WTC11 (cell line): Measurements from ENCODE around the gene INMT.

ENCODE experiments used
- MAX ChIP-seq: sonication (generic); formaldehyde crosslinking; IDR thresholded peaks from 2 replicates; pipeline ENCODE4 v1.8.0; 2022; ENCODE audit warnings: mild to moderate bottlenecking, missing genetic modification reagents
- NR2C2 ChIP-seq: sonication (generic); formaldehyde crosslinking; IDR thresholded peaks from 2 replicates; pipeline ENCODE4 v1.8.0; 2022; ENCODE audit warnings: mild to moderate bottlenecking, missing genetic modification reagents
- TF ChIP-seq, protein P1 (sequence below): fragments of 200-600 bp; IDR thresholded peaks from 2 replicates; pipeline ENCODE4 v1.8.0; 2022; ENCODE audit warnings: antibody characterized with exemption

DNA sequence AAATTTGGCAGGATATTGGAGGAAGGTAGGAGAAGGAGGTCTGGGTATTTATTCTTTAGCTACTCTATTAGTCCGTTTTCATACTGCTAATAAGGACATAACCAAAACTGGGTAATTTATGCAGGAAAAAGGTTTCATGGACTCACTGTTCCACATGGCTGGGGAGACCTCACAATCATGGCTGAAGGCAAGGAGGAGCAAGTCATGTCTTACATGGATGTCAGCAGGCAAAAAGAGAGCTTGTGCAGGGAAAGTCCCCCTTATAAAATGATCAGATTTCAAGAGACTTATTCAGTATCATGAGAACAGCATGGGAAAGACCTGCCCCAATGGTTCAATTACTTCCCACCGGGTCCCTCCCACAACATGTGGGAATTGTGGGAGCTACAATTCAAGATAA, 1.9 kb upstream of the INMT start:
- TF ChIP-seq, protein P1, sequence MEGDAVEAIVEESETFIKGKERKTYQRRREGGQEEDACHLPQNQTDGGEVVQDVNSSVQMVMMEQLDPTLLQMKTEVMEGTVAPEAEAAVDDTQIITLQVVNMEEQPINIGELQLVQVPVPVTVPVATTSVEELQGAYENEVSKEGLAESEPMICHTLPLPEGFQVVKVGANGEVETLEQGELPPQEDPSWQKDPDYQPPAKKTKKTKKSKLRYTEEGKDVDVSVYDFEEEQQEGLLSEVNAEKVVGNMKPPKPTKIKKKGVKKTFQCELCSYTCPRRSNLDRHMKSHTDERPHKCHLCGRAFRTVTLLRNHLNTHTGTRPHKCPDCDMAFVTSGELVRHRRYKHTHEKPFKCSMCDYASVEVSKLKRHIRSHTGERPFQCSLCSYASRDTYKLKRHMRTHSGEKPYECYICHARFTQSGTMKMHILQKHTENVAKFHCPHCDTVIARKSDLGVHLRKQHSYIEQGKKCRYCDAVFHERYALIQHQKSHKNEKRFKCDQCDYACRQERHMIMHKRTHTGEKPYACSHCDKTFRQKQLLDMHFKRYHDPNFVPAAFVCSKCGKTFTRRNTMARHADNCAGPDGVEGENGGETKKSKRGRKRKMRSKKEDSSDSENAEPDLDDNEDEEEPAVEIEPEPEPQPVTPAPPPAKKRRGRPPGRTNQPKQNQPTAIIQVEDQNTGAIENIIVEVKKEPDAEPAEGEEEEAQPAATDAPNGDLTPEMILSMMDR: no peak
- no peak for TF ChIP-seq NR2C2 (CRISPR knock-in tag)
- TF ChIP-seq MAX (CRISPR knock-in tag): no peak
